Upper lobe of right lung (tissue), 1 donor: ENCODE measurements around the gene KCNQ2. TPM values are rescaled to one million over a fixed set of nuclear protein-coding genes. Genes with fewer than 3 reads are reported as not detected.

Experiments
- ATAC-seq: fragments of 200-7000 bp; cut with Tn5 transposase; one replicate; pipeline ENCODE4 v1.9.1; 2020; ENCODE audit warnings: mild to moderate bottlenecking, moderate library complexity
- DNase-seq: peaks from one replicate; pipeline ENCODE4 v3.0.0-alpha.2; 2020
- H3K27ac ChIP-seq: fragments of 200-600 bp; one replicate; pipeline ENCODE4 v1.8.0; 2022
- H3K27me3 ChIP-seq: fragments of 200-600 bp; one replicate; pipeline ENCODE4 v1.8.0; 2022; ENCODE audit warnings: mild to moderate bottlenecking
- H3K36me3 ChIP-seq: fragments of 200-600 bp; one replicate; pipeline ENCODE4 v1.8.0; 2022
- H3K4me1 ChIP-seq: fragments of 200-600 bp; one replicate; pipeline ENCODE4 v1.8.0; 2022
- H3K4me3 ChIP-seq: fragments of 200-600 bp; one replicate; pipeline ENCODE4 v1.8.0; 2022; ENCODE audit warnings: mild to moderate bottlenecking
- H3K9me3 ChIP-seq: fragments of 200-600 bp; one replicate; pipeline ENCODE4 v1.8.0; 2022
- CTCF ChIP-seq: fragments of 200-600 bp; IDR thresholded peaks from one replicate; pipeline ENCODE4 v1.8.0; 2022; ENCODE audit warnings: antibody characterized with exemption
- intact Hi-C: fragments of 100-400 bp; cut with DNase I; formaldehyde crosslinking; loops from one replicate; pipeline ENCODE4 v1.11.0; 2022
- total RNA-seq: library from RNA; stranded (reverse); fragmentation: NEBNext Ultra II Directional; extraction: Animal tissue kit (Norgen Biotek cat#: 25700); gene quantifications from one replicate; pipeline ENCODE4 v1.2.1, GENCODE V29; 2021
- donor health status: DM: no; HTN: yes; CAD: no; lungs with severe emphysema.

The KCNQ2 gene
- total RNA-seq, 1 donor from 2014 or later = not detected

- ATAC-seq (no peak), DNase-seq (no peak)
- peaks cover 5% of the 10 kb centered on the region for H3K4me1 ChIP-seq
Observed at GRCh38 chr20:63454731-63455567, 17.5 kb downstream of the KCNQ2 start.

GRCh38 chr20:63452821-63453523 lies 19.5 kb downstream of the KCNQ2 start:
- DNase-seq = no peak

More at GRCh38 chr20:63454731-63455567, 17.5 kb downstream of the KCNQ2 start:
- no peak overlapping the region for H3K4me3 ChIP-seq
- TF ChIP-seq CTCF = no peak
- H3K36me3 ChIP-seq = no peaks in the 10 kb centered on the region
- no peaks in the 10 kb centered on the region for H3K9me3 ChIP-seq
- peaks cover 69% of the 10 kb centered on the region for H3K27me3 ChIP-seq
- H3K27ac ChIP-seq = no peak overlapping the region
- intact Hi-C loops = no loop called here

GRCh38 chr20:63452341-63452740 lies 20.1 kb downstream of the KCNQ2 start:
- Histone ChIP-seq H3K4me3 (no peak overlapping the region), H3K9me3 (no peaks in the 10 kb centered on the region), H3K27ac (no peak overlapping the region), H3K27me3 (peaks cover 58% of the 10 kb centered on the region), H3K4me1 (peaks cover 5% of the 10 kb centered on the region), H3K36me3 (no peaks in the 10 kb centered on the region)
- no peak for ATAC-seq
- intact Hi-C loops = no loop called here
- no peak for DNase-seq
- TF ChIP-seq CTCF = no peak

More at GRCh38 chr20:63452821-63453523, 19.5 kb downstream of the KCNQ2 start:
- TF ChIP-seq CTCF = no peak
- H3K27me3 ChIP-seq = peaks cover 65% of the 10 kb centered on the region
- intact Hi-C loops = no loop called here
- H3K4me1 ChIP-seq = peaks cover 5% of the 10 kb centered on the region
- H3K9me3 ChIP-seq = no peaks in the 10 kb centered on the region
- peak; percentile 5 for ATAC-seq
- H3K27ac ChIP-seq = no peak overlapping the region
- H3K36me3 ChIP-seq = no peaks in the 10 kb centered on the region
- H3K4me3 ChIP-seq = no peak overlapping the region

- no peak for DNase-seq
- no peak overlapping the region for H3K4me3 ChIP-seq
Observed at GRCh38 chr20:63451821-63452220, 20.6 kb downstream of the KCNQ2 start.

More at GRCh38 chr20:63451821-63452220, 20.6 kb downstream of the KCNQ2 start:
- intact Hi-C loops = no loop called here
- Histone ChIP-seq H3K27me3 (peaks cover 53% of the 10 kb centered on the region), H3K4me1 (peaks cover 5% of the 10 kb centered on the region), H3K9me3 (no peaks in the 10 kb centered on the region), H3K36me3 (no peaks in the 10 kb centered on the region), H3K27ac (no peak overlapping the region)
- no peak for ATAC-seq
- no peak for TF ChIP-seq CTCF
